GM18519 (cell line): Measurements from ENCODE around the gene GEMIN2.
A peak's percentile ranks its signal among the peaks of the same experiment; 100 is the strongest.
"Not testable (repeated sequence)": the region's sequence is repeated elsewhere in the genome, so short reads cannot be mapped to it uniquely, and the experiment has no call there.

Source experiments
- ATAC-seq: cut with Tn5 transposase; IDR thresholded peaks from one replicate; pipeline ENCODE4 v1.9.1; 2021; ENCODE audit warnings: mild to moderate bottlenecking, moderate library complexity; ENCODE audit not compliant: unreplicated experiment, low FRiP score

Gene GEMIN2

DNA sequence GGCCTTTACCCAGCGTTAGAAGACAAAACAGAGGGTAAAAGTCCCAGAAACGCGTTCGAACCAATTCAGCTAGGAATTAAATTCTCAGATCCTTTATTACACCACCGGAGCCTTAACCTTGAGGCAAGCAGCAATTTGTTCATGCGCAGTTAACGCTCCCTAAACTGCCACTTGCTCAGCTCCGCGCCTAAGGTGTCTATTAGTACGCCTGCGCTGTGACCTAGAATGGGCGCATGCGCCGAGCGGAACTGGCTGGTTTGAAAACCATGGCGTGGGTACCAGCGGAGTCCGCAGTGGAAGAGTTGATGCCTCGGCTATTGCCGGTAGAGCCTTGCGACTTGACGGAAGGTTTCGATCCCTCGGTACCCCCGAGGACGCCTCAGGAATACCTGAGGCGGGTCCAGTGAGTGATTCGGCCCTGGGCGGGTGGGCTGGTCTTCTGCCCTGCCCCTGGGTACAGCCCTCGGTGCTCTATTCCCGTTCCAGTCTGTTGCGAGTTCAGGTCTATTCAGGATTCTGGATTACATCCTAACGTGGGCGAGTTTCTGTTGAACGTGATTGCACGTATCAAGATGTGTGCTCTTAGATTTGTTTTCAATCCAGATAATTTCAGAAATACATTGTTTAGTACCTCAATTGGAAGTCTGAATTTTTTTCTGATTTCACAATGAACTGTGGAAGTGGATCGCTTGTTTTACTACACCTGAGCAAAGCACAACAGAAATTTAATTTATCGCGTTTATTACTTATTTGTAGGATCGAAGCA lies at the start of gene GEMIN2:
TSS of gene GEMIN2 (plus strand) at position 251 of the 766 bp plus-strand sequence. CDS start at position 267, 16 bp downstream.
- ATAC-seq = peak; percentile 93

DNA sequence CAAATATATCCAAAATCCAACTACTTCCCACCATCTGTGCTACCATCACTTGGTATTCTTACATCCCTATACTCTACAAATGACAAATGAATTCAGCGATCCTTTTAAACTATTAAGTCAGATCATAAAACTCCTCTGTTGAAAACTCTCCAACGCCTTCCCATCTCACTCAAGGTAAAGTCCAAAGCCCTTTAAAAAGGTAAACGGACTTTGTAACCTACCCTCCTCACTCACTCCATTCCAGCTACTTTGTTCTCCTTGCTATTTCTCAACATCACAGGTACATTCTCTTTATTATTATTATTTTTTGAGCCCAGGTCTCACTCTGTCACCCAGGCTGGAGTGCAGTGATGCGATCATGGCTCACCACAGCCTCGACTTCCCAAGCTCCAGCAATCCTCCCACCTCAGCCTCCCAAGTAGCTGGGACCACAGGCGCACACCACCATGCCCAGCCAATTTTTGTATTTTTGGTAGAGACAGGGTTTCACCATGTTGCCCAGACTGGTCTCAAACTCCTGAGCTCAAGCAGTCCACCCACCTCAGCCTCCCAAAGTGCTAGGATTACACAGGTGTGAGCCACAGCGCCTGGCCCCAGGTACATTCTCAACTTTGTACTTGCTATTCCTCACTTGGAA lies 44.8 kb upstream of the GEMIN2 start:
- not testable (repeated sequence) for ATAC-seq

DNA sequence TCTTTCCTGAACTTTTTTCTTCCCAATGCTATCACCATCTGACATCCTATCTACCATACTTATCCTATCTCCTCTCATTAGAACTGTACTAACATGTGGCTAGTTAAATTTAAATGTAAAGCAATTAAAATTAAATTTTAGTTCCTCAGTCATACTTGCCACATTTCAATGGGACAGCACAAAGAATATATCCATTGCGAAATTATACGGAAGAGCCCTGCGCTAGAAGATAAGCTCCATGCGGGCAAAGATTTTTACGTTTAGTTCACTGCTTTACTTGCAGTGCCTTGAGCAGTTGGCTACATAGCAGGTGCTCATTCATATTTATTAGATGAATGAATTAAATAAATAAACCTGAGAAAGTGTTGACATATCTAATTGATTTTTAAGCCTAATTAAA lies 44.2 kb upstream of the GEMIN2 start:
- ATAC-seq = no peak

DNA sequence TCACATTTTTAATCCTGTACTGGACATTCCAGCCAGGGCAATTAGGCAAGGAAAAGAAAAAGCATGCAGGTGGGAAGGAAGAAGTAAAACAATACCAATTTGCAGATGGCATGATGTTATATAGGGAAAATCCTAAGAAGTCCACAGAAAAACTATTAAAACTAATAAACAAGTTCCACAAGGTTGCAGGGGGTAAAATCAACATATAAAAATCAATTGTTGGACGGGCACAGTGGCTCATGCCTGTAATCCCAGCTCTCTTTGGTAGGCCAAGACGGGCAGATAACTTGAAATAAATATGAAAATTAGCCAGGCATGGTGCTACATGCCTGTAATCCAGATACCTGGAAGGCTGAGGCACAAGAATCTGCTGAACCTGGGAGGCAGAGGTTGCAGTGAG lies 43.0 kb upstream of the GEMIN2 start:
- ATAC-seq = no peak

- no peak for ATAC-seq
Measured at GRCh38 chr14:39080886-39081285, 33.2 kb upstream of the GEMIN2 start.

- ATAC-seq = no peak
Measured at GRCh38 chr14:39083127-39083526, 31.0 kb upstream of the GEMIN2 start.

DNA sequence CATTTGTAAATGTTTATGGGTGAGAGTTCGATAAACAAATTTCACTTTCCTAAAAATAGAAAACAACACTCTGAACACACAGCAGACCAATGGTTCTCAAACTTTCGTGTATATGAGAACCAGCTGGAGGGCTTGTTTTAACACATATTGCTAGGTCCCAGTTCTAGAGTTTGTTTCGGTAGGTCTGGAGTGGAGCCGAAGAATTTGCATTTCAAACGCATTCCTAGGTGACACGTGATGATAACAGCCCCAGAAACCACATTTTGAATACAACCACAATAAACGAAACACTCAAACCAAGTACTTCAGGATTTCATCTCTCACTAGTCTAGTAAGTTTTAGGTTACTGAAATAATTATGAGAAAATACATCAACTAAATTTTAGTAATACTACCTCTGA lies 28.2 kb upstream of the GEMIN2 start:
- ATAC-seq = no peak

DNA sequence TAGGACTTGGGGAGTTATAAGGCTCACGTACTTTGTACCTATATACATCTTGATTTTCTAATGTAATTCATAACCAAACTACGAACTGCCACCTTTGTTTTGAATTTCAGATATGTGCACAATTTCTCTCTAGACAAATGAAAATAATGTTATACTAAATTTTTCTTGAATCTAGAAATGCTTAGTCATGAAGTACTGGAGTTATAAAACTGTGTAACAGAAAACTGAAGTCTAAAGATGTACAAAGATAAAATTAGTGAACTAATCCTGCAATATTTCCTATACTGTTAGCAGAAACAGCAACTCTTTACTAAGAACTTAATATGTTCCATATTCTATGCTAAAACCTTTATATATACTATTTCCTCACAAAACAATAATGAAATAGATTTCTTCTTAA lies 26.6 kb upstream of the GEMIN2 start:
- ATAC-seq = no peak

GRCh38 chr14:39090548-39091111 lies 23.5 kb upstream of the GEMIN2 start:
- ATAC-seq = no peak

DNA sequence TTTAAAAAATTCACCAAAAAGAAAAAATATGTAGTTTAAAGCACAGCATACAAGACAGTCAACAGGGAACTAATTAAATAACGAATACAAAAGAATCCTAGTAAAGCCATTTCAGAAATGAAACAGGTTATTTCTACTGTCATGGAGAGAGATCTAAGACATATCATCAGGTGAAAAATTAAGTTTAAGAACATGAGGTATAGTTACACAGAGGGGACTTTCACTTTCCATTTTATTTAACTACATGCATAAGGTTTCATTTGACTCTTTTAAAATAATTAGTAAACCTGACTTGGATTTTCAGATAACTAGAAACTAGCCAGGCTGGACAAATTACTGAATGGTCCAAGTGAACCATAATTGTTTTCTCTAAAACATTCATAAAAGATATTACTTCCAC lies 22.4 kb upstream of the GEMIN2 start:
- no peak for ATAC-seq

DNA sequence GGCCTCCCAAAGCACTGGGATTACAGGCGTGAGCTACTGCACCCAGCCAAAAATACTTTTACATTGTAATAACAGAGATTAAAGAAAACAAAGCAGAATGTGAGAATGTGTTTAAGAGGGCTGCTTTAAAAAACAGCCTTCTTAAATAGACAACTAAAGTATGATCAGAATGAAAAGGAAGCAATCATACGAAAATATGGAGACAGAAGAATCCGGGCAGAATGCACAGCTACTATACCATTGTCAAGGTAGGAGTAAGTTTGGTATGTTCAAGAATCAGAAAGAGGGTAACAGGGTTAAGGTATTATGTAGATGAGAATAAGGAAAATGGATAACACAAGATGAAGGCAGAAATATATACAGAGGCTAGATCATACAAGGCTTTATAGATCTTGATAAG lies 19.6 kb upstream of the GEMIN2 start:
- ATAC-seq = no peak

- ATAC-seq = no peak
Measured at GRCh38 chr14:39097159-39097558, 17.0 kb upstream of the GEMIN2 start.

DNA sequence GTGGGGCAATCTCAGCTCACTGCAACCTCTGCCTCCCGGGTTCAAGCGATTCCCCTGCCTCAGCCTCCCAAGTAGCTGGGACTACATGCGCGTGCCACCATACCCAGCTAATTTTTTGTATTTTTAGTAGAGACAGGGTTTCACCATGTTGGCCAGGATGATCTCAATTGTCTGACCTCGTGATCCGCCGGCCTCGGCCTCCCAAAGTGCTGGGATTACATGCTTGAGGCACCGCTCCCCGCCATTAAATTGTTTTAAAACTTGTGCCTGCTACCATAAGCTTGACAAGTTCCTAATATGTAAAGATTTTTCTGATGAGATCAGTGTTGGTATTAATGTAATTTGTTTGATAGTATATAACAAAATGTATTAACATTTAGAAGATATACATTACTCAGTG lies 14.9 kb upstream of the GEMIN2 start:
- not testable (repeated sequence) for ATAC-seq

DNA sequence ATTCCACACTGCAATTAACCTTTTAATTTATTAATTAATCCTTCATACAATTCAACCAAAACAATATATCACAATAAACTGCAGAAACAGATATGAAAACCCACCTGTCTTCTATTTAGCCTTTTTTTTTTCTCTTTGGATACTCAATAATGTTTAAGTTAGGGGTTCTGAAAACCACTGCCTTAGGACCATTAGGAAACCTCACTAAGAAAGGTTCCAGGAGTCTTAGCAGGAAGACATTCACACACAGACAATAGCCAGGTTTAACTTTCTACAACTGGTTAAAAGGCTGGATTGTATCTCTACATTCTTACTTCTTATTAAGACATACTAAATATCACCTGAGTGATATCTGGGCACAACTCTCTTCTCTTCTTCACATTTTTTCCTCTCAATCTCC lies 14.4 kb upstream of the GEMIN2 start:
- ATAC-seq = no peak

DNA sequence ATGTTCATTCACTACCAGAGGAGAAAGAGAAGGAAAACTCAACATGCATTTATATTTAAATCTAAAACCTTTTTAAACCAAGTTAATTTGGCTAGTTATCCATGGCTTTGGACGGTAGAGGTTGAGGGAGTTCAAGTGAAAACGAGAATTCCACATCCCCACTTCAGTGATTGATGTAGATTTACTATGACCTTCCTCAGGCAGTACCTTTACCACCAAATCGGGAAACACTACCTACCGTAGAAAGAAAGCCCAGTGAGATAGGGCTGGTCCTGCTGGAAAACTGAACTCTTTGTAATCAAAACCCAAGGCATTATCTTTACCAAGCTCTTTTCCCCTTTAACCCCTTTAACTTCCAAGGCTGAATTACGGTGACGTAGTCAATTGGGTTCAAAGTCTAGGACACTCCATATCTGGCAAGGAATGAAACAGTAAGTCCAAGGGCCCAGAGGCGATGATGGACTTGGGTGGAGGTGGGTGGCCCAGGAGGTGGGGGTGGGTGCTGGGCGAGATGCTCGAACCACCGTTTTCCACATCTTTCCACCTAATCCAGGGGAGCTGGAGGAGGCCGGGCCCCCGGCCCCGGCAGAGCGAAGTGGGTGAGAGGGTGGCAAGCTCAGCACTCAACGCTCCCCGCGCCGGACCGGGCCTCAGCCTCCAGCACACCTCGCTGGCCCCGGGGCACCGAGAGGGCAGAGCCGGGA lies 11.7 kb upstream of the GEMIN2 start:
- ATAC-seq = no peak

GRCh38 chr14:39102969-39103957 lies 10.9 kb upstream of the GEMIN2 start, which contains the start of gene SEC23A:
SEC23A (minus strand) TSS chr14:39103235; CDS start chr14:39096118, 7,117 bp downstream.
- peak; percentile 76 for ATAC-seq

DNA sequence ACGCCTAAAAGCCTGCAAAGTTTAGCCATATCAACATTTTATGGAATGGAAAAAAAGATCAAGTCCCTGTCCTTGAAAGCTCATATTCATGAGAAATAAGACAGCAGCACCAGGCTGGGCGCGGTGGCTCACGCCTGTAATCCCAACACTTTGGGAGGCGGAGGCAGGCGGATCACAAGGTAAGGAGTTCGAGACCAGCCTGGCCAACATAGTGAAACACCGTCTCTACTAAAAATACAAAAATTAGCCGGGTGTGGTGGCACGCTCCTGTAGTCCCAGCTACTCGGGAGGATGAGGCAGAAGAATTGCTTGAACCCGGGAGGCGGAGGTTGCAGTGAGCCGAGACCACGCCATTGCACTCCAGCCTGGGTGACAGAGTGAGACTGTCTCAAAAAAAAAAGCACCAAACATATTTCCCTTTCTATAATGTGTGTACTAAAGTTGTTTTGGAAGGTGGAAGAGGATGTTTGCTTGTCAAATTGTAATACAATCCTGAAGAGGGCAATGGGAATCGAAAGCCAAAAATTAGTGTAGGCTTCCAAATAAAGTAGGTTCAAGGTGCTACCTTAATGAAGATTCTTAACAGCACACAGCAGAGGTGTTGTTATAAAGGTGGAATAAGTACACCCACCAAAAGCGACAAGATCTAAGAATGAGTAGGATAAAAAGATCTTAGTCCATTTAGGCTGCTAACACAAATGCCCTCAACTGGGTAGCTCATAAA lies 9.9 kb upstream of the GEMIN2 start:
- not testable (repeated sequence) for ATAC-seq

DNA sequence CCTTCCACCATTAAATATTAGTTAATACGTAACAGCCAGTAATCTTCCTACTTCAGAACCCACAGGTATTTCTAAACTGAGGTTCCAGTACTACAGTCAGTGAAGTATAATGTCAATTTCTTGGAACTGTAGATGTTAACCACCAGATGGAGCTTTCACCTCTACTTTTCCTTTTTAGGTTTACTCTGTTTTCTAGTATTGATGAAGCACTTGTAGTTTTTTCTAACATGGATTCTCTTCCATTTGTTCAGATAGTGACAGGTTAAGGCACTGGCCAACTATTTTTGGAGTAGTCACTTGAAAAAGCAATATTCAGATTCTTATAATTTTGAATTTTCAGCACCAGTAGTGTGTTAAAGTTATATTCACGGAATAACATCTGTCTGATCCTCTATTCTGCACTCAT lies 6.5 kb upstream of the GEMIN2 start:
- ATAC-seq = peak; percentile 52

DNA sequence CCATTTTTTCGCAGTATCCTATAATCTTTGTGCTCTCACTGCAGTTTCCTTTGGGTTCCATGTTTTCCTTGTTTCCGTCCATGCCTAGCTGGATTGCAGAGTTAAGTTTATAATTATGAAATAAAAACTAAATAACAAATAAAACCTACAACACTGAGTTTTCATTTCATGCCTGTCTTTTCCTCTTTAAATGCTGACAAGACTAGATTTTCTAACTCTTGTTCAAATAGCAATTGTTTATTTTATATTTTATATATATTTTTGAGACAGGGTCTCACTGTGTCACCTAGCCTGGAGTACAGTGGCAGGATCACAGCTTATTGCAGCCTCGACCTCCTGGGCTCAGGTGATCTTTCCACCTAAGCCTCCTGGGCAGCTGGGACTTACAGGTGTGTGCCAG lies 5.3 kb upstream of the GEMIN2 start:
- no peak for ATAC-seq
